Islet of Langerhans (tissue), 1 donor: ENCODE results near the gene LHPP.
"Not testable (repeated sequence)": the region's sequence is repeated elsewhere in the genome, so short reads cannot be mapped to it uniquely, and the experiment has no call there.

Experiments
- FAIRE-seq: peaks from one replicate; lab custom pipeline; 2011; peaks lifted over from hg19 to GRCh38; lab: Jason Lieb, UNC

The LHPP gene

GRCh38 chr10:124574456-124575070 is 112.9 kb downstream of the LHPP start:
- FAIRE-seq = no peak

- FAIRE-seq = no peak
These were observed 113.7 kb downstream of the LHPP start for GRCh38 chr10:124575107-124576035.

DNA sequence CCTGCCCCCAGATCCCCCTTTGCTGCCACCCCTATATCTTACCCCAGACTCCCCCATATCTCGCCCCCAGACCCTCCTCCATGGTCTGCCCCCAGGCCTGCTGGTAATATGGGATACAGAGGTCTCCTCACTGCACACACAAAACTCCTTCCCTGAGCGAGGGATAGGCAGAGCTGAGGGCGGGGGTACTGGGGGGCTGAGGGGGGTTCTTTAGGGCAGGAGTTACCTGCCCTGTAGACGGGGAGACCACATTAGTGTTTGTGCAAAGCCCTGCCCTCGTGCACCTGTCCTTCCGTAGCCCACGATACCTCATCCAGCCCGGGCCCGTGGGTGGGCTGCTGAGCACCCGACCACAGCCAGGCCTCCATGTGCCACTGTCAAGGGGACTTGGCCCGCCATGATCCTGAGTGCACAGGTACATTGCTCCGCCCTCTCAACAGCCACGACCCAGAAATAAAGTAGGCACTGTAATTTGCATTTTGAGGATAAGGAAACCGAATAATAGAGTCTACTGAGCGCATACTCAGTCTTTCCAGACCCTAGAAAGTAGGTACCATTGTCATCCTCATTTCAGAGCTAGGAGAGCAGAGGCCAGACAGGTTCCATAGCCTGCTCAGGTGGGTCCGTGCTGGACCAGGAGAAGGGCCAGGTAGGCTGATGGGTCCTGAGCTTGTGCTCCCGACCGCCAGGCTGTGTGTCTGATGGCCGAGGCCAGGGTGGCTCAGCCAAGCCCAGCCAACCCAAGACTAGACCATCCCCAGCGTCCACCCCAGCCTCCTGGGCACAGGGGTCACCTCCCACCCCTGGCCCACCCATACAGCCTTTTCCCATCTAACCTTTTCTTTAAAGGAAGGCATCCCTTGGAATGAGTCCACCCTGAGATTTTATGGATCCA is 115.2 kb downstream of the LHPP start:
- FAIRE-seq = no peak

DNA sequence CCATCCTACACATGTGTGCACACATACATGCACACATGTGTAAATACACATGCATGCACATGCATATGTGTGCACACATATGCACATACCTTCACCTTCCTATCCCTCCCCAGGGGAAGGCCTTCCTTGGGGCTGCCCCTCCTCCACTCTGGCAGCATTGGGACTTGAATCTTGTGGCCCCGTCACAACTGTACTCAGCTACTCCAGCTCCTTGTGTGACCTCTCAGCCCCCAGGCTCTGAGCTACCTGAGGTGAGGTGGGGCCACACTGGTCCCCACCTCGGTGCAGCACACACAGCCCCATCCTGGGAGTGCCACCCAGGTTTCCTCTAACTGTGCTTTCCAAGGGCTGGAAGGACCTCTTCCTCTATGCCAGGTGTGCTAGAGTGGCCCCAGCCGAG is 116.0 kb downstream of the LHPP start:
- FAIRE-seq = no peak

- no peak for FAIRE-seq
These were observed 116.8 kb downstream of the LHPP start for GRCh38 chr10:124578231-124579010.

DNA sequence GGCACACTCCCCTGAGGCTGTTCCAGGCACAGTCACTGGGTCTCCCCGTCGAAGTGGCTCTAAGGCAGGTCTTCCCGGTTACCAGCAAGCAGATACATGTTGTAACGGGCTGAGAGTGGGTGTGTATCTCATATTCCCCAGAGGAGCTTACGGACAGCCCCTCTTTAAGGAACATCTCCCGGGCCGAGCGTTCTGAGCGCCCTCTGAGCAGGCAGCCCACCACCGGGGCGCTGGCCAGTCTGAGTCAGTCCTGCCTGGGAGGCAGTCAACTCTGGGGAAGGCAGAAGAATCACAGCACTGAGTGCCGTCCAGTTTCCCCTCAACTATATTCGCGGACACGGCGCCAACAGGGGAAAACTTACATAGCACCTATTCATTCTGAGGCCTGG is 117.4 kb downstream of the LHPP start:
- no peak for FAIRE-seq

DNA sequence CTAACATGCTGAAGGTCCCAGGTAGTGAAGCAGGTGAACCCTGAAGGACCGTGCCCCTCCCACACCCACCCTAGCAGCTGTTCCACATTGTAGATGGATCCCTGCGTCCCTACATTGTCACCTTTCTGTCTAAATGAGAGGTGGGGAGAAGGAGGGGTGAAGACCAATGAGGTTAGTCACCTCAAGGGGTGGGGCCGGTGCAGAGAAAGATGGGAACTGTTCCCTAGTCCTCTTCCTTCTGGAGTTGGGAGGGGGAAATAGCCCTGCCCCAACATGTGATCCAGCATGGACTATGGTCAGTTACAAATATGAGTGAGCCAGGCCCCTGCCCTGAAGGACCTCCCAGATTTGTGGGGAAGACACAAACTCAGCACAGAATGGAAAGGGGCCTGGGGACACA is 124.5 kb downstream of the LHPP start:
- FAIRE-seq = no peak

DNA sequence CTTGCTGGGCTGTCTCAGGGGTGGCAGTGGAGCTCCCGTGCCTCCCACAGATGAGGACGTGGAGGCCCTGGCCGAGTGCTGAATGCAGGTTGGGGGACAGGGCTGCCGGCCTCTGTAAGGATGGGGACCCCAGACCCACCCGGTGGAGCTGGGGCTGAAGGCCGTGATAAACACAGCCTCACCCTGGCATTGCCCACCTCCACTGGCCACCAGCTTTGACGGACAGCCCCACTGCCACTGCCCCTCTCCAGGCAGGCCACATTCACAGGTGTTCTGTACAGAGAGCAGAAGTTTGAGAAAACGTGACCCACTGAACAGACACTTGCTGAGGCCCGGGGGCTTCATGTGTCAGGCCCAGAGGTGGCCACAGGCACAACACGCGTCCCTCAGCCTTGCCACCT is 126.2 kb downstream of the LHPP start:
- FAIRE-seq = no peak

DNA sequence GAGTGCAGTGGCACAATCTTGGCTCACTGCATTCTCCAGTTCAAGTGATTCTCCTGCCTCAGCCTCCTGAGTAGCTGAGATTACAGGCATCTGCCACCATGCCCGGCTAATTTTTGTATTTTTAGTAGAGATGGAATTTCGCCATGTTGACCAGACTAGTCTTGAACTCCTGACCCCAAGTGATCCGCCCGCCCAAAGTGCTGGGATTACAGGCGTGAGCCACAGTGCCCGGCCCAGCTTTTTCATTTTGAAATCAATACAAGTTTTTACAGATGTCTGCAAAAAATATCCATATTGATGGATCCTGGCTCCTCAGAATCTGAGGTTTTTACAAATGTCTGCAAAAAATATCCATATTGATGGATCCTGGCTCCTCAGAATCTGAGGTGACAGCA is 126.7 kb downstream of the LHPP start:
- FAIRE-seq = not testable (repeated sequence)

DNA sequence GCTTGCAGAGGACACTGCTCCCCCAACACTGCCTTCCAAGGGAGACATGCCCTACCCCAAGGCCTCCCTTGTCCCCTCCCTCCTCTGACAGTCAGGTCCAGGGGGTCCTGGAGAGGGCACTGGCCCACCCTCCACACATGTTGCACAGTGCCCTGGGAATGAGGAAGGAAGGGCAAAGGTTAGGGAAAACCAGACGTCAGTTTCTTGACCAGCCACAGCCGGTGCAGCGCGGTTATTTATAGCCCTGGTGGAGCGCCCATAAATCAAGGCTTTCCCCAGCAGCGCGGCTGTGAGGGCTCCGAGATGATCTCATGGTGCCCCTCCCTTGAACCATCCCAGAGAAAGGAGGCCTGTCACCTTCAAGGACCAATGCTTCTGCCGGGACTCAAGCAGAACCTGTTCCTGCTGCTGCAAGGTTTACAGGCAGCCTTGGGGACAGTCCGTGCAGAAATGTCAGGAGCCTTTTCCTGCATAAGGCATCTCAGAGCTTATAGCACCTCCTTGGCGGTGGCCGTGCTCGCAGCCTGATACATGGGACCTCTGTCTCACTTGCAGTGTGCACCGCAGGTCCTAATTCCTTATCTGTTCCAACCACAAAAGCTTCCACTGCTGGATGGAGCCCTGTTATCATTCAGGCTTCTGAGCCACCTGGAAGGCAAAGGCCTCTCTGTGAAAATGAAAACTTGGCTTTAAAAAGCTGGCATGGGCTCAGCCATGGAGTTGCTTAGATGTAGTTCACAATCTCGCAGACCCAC is 127.3 kb downstream of the LHPP start:
- FAIRE-seq = no peak

- no peak for FAIRE-seq
These were observed 127.9 kb downstream of the LHPP start for GRCh38 chr10:124589491-124590041.

DNA sequence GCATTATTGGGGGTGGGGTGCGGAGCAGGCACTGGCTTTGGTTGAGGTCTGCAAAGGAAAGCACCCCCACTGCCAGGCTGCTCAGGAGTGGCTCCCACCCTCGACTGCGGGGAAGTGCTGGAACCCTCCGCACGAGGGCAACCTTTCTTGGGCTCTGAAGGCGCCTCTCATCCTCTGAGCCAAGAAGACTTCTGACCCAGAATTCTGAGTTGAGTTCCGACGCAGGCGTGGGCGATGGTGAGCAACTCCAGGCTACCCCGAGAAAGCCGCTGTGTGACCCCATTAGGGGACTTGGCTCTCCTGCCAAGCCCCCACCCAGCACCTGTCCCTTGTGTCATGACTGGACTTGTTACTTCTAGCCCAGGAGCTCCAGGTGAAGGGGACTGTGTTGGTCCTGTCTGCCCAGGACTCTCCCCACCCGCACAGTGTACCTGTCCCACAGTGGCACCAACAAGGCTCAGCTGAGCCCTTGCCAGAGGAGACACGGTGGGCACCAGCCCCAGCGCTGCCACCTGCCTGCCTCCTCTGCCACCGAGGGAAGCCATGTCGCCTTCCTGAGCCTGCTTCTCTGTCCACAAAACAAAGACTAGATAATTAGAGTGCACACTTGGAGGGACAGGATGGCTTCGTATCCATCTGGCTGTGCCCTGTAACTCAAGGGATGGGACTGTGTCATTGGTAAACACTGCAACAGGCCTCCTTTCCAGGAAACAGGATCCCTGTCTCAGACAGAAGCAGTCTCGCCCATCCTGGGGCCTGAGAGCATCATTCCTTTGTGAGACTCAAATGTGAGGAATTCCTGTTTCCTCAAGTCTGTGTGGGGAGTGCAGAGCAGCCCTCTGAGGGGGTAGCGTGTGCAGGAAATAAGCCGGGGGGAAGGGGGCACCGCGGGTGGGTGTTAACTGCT is 128.8 kb downstream of the LHPP start:
- FAIRE-seq = no peak

DNA sequence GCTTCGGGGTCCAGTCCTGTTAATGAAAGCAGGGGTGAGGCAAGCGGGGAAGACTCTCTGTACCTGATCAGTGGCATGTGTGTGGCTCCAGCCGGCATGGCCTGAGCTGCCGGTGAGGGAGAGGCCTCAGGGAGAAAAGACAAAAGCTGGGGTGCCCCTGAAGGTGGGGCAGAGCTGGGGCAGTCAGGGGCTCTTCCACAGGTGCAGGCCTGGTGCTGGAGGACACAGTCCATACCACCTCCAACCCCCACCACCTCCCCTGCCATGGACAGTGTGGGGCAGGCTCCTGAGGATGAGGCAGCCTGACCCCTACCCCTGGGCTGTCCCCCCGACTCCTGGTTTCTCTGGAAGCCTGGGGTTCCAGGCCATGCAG is 129.5 kb downstream of the LHPP start:
- no peak for FAIRE-seq

DNA sequence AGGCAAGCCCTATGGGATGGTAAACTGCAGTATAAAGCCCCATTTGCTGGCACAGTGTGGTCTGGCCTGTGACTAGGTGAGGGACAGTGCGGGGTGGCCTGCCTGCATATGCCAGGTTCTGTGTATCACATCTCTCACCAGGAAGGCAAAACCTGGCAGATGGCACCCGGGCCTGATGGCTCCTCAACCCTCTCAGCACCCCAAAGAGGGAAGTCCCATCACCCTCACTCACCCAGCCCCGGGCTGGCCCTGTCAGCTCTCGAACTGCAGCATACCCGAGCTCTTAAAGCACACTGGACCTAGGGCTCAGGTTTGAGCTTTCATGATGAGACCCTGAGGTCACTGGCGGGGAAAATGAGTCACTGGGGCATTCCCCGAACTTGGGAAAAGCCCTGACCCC is 130.5 kb downstream of the LHPP start:
- no peak for FAIRE-seq

GRCh38 chr10:124592736-124593430 is 131.3 kb downstream of the LHPP start:
- no peak for FAIRE-seq

GRCh38 chr10:124593431-124593985 is 131.9 kb downstream of the LHPP start:
- no peak for FAIRE-seq

DNA sequence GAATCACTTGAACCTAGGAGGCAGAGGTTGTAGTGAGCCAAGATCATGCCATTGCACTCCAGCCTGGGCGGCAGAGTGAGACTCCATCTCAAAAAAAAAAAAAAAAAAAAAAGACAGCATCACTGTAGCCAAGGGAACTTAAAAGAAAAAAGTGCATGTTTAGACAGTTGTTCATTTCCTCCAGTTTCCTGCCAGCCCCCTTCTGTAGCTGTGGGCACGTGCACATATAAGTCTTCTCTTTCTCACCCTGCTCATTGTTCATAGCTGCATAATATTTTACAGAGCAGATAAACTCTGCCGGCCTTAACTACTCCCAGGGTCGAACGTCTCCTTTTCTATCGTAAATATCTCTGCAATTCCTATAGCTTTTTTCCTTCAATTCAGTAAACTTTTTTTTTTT is 132.6 kb downstream of the LHPP start:
- no peak for FAIRE-seq

DNA sequence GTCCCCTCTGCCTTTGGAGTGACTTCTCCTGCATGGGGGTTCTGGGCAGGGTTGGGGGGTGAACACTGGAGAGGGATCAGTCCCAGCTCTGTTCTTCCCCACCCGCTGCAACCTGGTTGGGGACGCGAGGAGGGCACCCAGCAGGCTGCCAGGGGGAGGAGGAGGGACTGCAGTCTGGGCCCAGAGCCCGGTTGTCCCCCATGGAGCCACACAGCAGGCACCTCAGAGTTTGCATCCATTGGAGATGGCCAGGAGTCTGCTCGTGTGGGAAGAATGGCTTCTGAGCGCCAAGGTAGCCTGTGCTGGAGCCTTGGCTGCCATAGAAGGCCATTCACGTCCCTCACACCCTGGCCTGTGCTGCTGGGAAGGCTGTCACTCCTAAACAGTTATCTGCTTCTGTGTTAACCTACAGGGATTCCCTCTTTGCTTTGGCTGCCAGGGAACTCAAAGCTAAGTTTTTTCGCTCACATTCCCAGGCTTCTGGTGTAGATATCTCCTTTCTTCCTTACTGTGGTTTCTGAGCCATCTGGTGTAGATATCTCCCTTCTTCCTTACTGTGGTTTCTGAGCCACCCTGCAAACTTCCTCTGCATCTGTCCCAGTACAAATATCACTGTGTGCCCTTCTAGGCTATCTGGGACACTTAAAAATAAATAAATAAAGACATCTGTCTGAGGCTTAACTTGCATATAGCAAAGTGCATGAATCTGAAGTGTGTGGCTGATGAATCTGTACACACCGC is 133.7 kb downstream of the LHPP start:
- no peak for FAIRE-seq
